Esophagus muscularis mucosa (tissue), 4 donors: ENCODE results near the gene SAMD10. TPM values are rescaled to one million over a fixed set of nuclear protein-coding genes. Genes with fewer than 3 reads are reported as not detected.

Experiments used
- DNase-seq: peaks from one replicate; pipeline ENCODE4 v3.0.0-alpha.2; 2017; ENCODE audit errors: extremely low spot score
- H3K27ac ChIP-seq, 4 donors: fragments of 200-600 bp; sonication (generic); replicated peaks in 1 of 4; 1 replicate in 3 of 4; 2 replicates in 1 of 4; pipeline ENCODE4 v1.5.1; 2016 to 2019; ENCODE audit warnings: mild to moderate bottlenecking in 1 of 4
- H3K27me3 ChIP-seq, 4 donors: fragments of 200-600 bp; sonication (generic); one replicate each; pipeline versions ENCODE4 v1.5.1 to v1.6.0; 2016 to 2019
- H3K36me3 ChIP-seq, 4 donors: fragments of 200-600 bp; sonication (generic); one replicate each; pipeline ENCODE4 v1.5.1; 2016 to 2019
- H3K4me1 ChIP-seq, 4 donors: fragments of 200-600 bp; sonication (generic); one replicate each; pipeline ENCODE4 v1.5.1; 2016 to 2019
- H3K4me3 ChIP-seq, 4 donors: fragments of 200-600 bp; sonication (generic); 1 replicate in 2 of 4; 2 replicates in 2 of 4; pipeline ENCODE4 v1.5.1; 2016 to 2019; ENCODE audit warnings: mild to moderate bottlenecking in 4 of 4, moderate library complexity in 1 of 4
- H3K9me3 ChIP-seq, 4 donors: fragments of 200-600 bp; sonication (generic); 1 replicate in 3 of 4; 2 replicates in 1 of 4; pipeline ENCODE4 v1.5.1; 2016 to 2019
- EP300 ChIP-seq: sonication (generic); formaldehyde crosslinking; IDR thresholded peaks from one replicate; pipeline ENCODE4 v1.6.1; 2017; ENCODE audit warnings: antibody characterized with exemption
- POLR2A ChIP-seq: fragments of 450-650 bp; IDR thresholded peaks from one replicate; pipeline ENCODE4 v1.6.1; 2017; ENCODE audit warnings: antibody characterized with exemption, moderate library complexity, mild to moderate bottlenecking, low read depth
- POLR2AphosphoS5 ChIP-seq, 2 donors: sonication (generic); formaldehyde crosslinking; IDR thresholded peaks; one replicate each; pipeline ENCODE4 v1.6.1; 2017; ENCODE audit warnings: antibody characterized with exemption in 2 of 2
- WGBS: methylation state at CpG from one replicate; pipeline ENCODE4 v1.1.5; 2018; 5-methylcytosine and 5-hydroxymethylcytosine counted together
- intact Hi-C: fragments of 100-400 bp; cut with DNase I; formaldehyde crosslinking; loops from one replicate; pipeline ENCODE4 v1.15.1; 2023
- total RNA-seq, 4 donors: library from RNA; depleted of rRNA; stranded (reverse); fragments of >200 nt; gene quantifications; one replicate each; pipeline versions ENCODE4 v1.1.0 to v1.2.1, GENCODE V29; 2016
- TF ChIP-seq, protein P1 (sequence below), 3 experiments: fragments of 200-600 bp in 2 of 3; fragments of 450-650 bp in 1 of 3; sonication (generic) in 2 of 3; IDR thresholded peaks; one replicate each; pipeline ENCODE4 v1.5.1; 2017 to 2019; ENCODE audit warnings: antibody characterized with exemption in 3 of 3, mild to moderate bottlenecking in 2 of 3, moderate library complexity in 1 of 3

SAMD10 gene
- 10 to 100 TPM in 1 of 4 donors, 1 to 10 TPM in 3; 2.1 to 11.7 (median 4.4) TPM for total RNA-seq

DNA sequence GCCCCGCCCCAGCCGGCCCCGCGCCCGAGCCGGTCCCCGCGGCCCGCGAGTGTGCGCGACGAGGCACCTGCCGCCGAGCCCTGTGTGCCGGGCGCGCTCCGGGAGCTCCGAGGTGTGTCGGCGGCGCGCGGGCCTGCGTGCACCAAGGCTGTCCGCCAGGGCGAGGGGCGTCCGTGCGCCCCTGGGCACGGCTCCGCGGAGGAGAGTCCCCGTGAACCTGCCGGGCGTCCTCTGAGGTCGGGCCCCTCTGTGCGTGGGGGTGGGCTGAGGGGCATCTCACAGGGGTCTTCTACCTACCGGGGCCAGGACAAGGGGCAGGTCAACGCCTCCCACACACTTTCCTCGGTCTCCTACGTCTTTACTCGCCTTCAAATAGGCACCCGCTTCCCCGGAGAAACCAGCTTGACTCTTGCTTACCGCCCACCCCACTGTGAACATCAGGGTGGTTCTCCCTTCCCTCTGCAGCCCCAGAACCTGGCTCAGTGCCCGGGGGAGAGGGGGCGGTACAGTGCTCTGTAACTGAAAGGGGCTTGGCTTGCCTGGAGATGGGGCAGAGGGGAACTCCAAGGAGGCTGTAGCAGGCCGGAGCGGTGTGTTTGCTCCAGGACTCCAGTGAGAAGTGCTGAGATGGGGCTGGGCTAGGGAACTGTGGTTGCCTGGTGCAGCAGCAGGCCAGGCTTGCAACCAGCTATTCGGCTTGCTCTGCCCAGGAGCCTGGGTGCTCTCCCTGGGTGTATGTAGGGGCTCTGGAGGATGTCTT is at the start of gene SAMD10:
SAMD10 (minus strand) TSS at position 86 of the 760 bp plus-strand sequence. CDS start 175 bp downstream, outside the sequence.
- Histone ChIP-seq H3K27me3 (peaks cover 0 to 3% (median 0%) of the 10 kb centered on the region in 4 donors), H3K9me3 (no peaks in the 10 kb centered on the region), H3K4me1 (peaks cover 36 to 59% (median 49%) of the 10 kb centered on the region in 4 donors), H3K27ac (peak within 1 kb of the TSS; percentile 85 to 92 (median 88)), H3K36me3 (peaks cover 7 to 24% (median 19%) of the 10 kb centered on the region in 4 donors), H3K4me3 (peak within 1 kb of the TSS; percentile 88 to 99 (median 95))
- 3% methylated on average over 15 of the region's 52 CpGs for WGBS
- intact Hi-C loops, result no loop called here
- TF ChIP-seq, protein P1, sequence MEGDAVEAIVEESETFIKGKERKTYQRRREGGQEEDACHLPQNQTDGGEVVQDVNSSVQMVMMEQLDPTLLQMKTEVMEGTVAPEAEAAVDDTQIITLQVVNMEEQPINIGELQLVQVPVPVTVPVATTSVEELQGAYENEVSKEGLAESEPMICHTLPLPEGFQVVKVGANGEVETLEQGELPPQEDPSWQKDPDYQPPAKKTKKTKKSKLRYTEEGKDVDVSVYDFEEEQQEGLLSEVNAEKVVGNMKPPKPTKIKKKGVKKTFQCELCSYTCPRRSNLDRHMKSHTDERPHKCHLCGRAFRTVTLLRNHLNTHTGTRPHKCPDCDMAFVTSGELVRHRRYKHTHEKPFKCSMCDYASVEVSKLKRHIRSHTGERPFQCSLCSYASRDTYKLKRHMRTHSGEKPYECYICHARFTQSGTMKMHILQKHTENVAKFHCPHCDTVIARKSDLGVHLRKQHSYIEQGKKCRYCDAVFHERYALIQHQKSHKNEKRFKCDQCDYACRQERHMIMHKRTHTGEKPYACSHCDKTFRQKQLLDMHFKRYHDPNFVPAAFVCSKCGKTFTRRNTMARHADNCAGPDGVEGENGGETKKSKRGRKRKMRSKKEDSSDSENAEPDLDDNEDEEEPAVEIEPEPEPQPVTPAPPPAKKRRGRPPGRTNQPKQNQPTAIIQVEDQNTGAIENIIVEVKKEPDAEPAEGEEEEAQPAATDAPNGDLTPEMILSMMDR (IDR thresholded peaks at IDR 0.05), result peak in 2 of 3 experiments; percentile 20 to 22
- no peak for TF ChIP-seq POLR2AphosphoS5 (IDR thresholded peaks at IDR 0.05)
- no peak for TF ChIP-seq POLR2A
- DNase-seq, result no peak

DNA sequence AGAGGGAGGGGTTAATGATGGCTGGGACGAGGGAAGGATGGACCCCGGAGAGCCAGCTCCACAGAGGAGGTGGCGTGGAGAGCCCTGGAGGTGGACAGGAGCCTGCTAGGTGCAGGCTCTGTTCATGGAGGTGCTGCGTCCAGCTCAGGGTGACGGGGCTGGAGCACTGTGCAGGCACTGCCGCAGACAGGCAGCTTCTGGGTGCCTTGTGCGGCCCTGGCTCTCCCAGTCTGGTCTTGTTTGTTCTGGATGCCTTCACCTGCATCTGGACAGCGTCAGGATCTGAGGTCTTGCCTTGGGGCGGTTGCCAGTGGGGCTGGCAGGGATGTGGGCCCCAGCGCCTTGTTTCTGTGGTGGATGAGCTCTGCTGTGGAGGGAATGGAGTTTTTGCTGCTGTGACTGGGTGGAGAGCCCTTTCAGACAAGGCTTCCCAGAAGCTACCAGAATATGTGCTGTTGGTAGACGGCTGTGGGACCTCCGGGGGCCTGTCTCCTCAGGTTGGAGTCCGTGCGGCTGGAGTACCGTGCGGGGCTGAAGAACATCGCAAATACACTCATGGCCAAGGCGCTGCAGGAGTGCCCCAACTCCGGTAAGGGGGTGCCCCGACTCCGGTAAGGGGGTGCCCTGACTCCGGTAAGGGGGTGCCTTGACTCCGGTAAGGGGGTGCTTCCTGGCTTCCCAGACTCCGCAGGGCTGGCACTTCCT is 48.7 kb upstream of the SAMD10 start:
- Histone ChIP-seq H3K4me1 (no peaks in the 10 kb centered on the region), H3K27ac (no peak overlapping the region), H3K9me3 (no peaks in the 10 kb centered on the region), H3K36me3 (peaks cover 90 to 100% (median 100%) of the 10 kb centered on the region in 4 donors), H3K27me3 (no peaks in the 10 kb centered on the region), H3K4me3 (no peak overlapping the region)
- 82% methylated on average over 13 of the region's 24 CpGs for WGBS
- intact Hi-C loops, result no loop called here
- DNase-seq, result no peak
- TF ChIP-seq, protein P1 (IDR thresholded peaks at IDR 0.05), result no peak
- no peak for TF ChIP-seq POLR2A
- TF ChIP-seq EP300, result no peak
- TF ChIP-seq POLR2AphosphoS5 (IDR thresholded peaks at IDR 0.05), result no peak

DNA sequence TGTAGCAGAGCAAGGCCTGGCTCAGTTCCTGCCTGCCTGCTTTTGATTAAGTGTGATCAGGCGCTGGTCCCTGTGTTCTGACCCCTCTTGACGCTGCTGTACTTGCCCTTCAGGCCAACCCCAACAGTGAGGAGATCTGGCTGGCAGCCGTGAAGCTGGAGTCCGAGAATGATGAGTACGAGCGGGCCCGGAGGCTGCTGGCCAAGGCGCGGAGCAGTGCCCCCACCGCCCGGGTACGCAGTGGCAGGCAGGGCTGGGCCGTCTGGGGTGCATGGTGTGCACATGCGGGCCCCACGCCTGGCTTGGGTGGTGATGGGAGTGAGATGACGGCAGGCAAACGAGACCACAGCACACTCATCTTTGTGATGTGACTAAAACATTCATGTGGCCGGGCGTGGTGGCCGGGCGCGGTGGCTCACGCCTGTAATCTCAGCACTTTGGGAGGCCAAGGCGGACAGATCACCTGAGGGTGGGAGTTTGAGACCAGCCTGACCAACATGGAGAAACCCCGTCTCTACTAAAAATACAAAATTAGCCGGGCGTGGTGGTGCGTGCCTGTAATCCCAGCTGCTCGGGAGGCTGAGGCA is 46.5 kb upstream of the SAMD10 start:
- Histone ChIP-seq H3K4me3 (no peak overlapping the region), H3K27ac (no peak overlapping the region), H3K9me3 (no peaks in the 10 kb centered on the region), H3K27me3 (no peaks in the 10 kb centered on the region), H3K36me3 (peaks cover 99 to 100% (median 100%) of the 10 kb centered on the region in 4 donors), H3K4me1 (no peaks in the 10 kb centered on the region)
- intact Hi-C loops, result no loop called here
- DNase-seq, result no peak
- 88% methylated on average over 16 of the region's 29 CpGs for WGBS
- TF ChIP-seq, protein P1 (IDR thresholded peaks at IDR 0.05), result no peak
- no peak for TF ChIP-seq POLR2AphosphoS5 (IDR thresholded peaks at IDR 0.05)
- TF ChIP-seq POLR2A, result no peak
- no peak for TF ChIP-seq EP300

DNA sequence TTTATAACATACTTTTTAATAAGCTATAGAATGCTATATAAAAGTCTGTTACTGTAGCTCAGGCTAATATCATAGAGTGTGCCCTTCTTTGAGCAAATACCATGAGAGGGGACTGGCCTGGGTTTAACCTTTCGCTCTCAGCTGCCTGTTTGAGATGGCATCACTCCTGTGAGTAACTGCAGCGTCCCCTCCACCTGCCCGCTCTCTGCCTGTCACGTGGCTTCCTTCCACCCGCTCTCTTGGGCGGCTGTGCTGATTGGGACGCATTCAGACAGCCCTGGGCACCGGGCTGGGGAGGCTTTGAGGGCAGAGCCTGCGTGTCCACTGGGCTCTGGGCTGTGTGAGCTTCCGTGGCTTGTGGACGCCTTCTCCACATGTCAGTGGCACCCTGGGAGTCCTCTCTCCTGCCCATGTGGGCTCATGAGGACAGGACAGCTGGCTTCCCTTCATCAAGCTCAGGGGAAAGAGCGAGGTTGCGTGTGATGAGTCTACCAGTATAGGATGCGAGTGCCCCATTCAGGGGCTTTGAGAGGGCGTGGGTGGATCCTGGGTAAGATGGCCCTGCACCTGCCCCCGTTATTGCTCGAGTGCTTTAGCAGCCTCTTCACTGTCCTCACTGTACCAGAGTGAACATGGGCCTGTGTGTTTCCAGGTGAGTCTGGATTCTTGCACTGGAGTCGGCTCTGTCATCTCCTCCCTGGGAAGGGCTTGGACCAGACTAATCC is 45.8 kb upstream of the SAMD10 start:
- Histone ChIP-seq H3K27me3 (no peaks in the 10 kb centered on the region), H3K36me3 (peaks cover 98 to 100% (median 99%) of the 10 kb centered on the region in 4 donors), H3K4me3 (no peak overlapping the region), H3K4me1 (no peaks in the 10 kb centered on the region), H3K9me3 (no peaks in the 10 kb centered on the region), H3K27ac (no peak overlapping the region)
- TF ChIP-seq, protein P1 (IDR thresholded peaks at IDR 0.05), result no peak
- TF ChIP-seq POLR2AphosphoS5 (IDR thresholded peaks at IDR 0.05) (no peak), EP300 (no peak), POLR2A (no peak)
- intact Hi-C loops, result no loop called here
- DNase-seq, result no peak
- 91% methylated on average over 17 of the region's 18 CpGs for WGBS
